ENCODE data around the gene R3HDM2. TPM values are rescaled to one million over a fixed set of nuclear protein-coding genes. Genes with fewer than 3 reads are reported as not detected.

Gene R3HDM2
- total and polyA plus RNA-seq, 2 of the 13 experiments (the other 11 are each of a cell fraction or from before 2014, with no cell fraction given), result 11.1 to 23.5 TPM

- no peak for TF ChIP-seq HBP1 (CRISPR knock-in tag; IDR thresholded peaks at IDR 0.05; ENCODE audit: low read depth)
- TF ChIP-seq NFYC (CRISPR knock-in tag; IDR thresholded peaks at IDR 0.05), result no peak
- TF ChIP-seq KDM5B (CRISPR knock-in tag; IDR thresholded peaks at IDR 0.05; ENCODE audit: borderline replicate concordance), result no peak
- no peak for TF ChIP-seq NFAT5 (CRISPR knock-in tag; IDR thresholded peaks at IDR 0.05)
- no peak; the same call in 1 of the 2 replicates for TF ChIP-seq ZNF782 (CRISPR knock-in tag; IDR thresholded peaks at IDR 0.05; ENCODE audit: borderline replicate concordance)
- peak; percentile 40; the same call in 1 of the 2 replicates for TF ChIP-seq SALL2 (CRISPR knock-in tag; IDR thresholded peaks at IDR 0.05)
- no peak; the same call in 1 of the 2 replicates for TF ChIP-seq MYNN (CRISPR knock-in tag; IDR thresholded peaks at IDR 0.05; ENCODE audit: low read depth)
- peak; percentile 38; the same call in 1 of the 2 replicates for TF ChIP-seq ELF3 (CRISPR knock-in tag; IDR thresholded peaks at IDR 0.05)
- 0 out of 2 replicates have a peak, but pooled peaks have one; percentile 42 for TF ChIP-seq IRF9 (CRISPR knock-in tag; IDR thresholded peaks at IDR 0.05; ENCODE audit: borderline replicate concordance)
- TF ChIP-seq E2F5 (CRISPR knock-in tag; conservative IDR thresholded peaks at IDR 0.05), result no peak
- no peak for TF ChIP-seq BRCA1 (CRISPR knock-in tag; IDR thresholded peaks at IDR 0.05)
- TF ChIP-seq ZBTB39 (CRISPR knock-in tag; IDR thresholded peaks at IDR 0.05), result no peak
- no peak for TF ChIP-seq ZNF569 (CRISPR knock-in tag; IDR thresholded peaks at IDR 0.05; ENCODE audit: borderline replicate concordance)
- TF ChIP-seq ZNF329 (CRISPR knock-in tag; IDR thresholded peaks at IDR 0.05; ENCODE audit: low read depth), result no peak
- peak; percentile 44; the same call in 1 of the 2 replicates for TF ChIP-seq KAT8 (CRISPR knock-in tag; IDR thresholded peaks at IDR 0.05)
- 0 out of 2 replicates have a peak, but pooled peaks have one; percentile 9 for TF ChIP-seq CEBPG (CRISPR knock-in tag; IDR thresholded peaks at IDR 0.05)
- TF ChIP-seq ZNF883 (CRISPR knock-in tag; IDR thresholded peaks at IDR 0.05; ENCODE audit: not compliant biosample characterization), result no peak
- TF ChIP-seq ZFP36L2 (CRISPR knock-in tag; IDR thresholded peaks at IDR 0.05), result 0 out of 2 replicates have a peak, but pooled peaks have one; percentile 56
- no peak for TF ChIP-seq AKAP8 (CRISPR knock-in tag; IDR thresholded peaks at IDR 0.05)
- TF ChIP-seq ZNF296 (CRISPR knock-in tag; conservative IDR thresholded peaks at IDR 0.05), result no peak
These were observed 25.4 kb upstream of the R3HDM2 start (continued) for GRCh38 chr12:57456145-57456700.
